GM23338 (cell line): ENCODE results near the gene WIPF3. TPM values are rescaled to one million over a fixed set of nuclear protein-coding genes. Genes with fewer than 3 reads are reported as not detected.

Experiments used
- ATAC-seq: fragments of 200-7000 bp; cut with Tn5 transposase; 3 replicates; pipeline ENCODE4 v1.9.1; 2020
- DNase-seq: peaks from one replicate; pipeline ENCODE4 v3.0.0-alpha.2; 2015; ENCODE audit warnings: low spot score
- H2AFZ ChIP-seq: fragments of 200-600 bp; sonication (generic); 2 replicates; pipeline ENCODE4 v1.8.0; 2016; ENCODE audit warnings: antibody characterized with exemption, mild to moderate bottlenecking, moderate library complexity
- H3F3A ChIP-seq: fragments of 200-600 bp; sonication (generic); replicated peaks from 2 replicates; pipeline ENCODE4 v1.8.0; 2017; ENCODE audit warnings: antibody characterized with exemption, mixed run types, low read depth
- H3K27ac ChIP-seq: fragments of 200-600 bp; sonication (generic); 2 replicates; pipeline ENCODE4 v1.6.1; 2016; ENCODE audit warnings: low read depth
- H3K27me3 ChIP-seq: fragments of 200-600 bp; sonication (generic); 2 replicates; pipeline ENCODE4 v1.8.0; 2016; ENCODE audit warnings: mild to moderate bottlenecking, mixed run types, moderate library complexity; ENCODE audit not compliant: insufficient read depth
- H3K36me3 ChIP-seq: fragments of 200-600 bp; sonication (generic); 2 replicates; pipeline ENCODE4 v1.8.0; 2016; ENCODE audit warnings: mild to moderate bottlenecking; ENCODE audit not compliant: insufficient read depth
- H3K4me1 ChIP-seq: fragments of 200-600 bp; sonication (generic); 2 replicates; pipeline ENCODE4 v1.8.0; 2016; ENCODE audit warnings: mild to moderate bottlenecking, moderate library complexity; ENCODE audit not compliant: insufficient read depth
- H3K4me2 ChIP-seq: fragments of 200-600 bp; sonication (generic); 2 replicates; pipeline ENCODE4 v1.7.1; 2017; ENCODE audit warnings: mixed run types
- H3K4me3 ChIP-seq: fragments of 200-600 bp; sonication (generic); 2 replicates; pipeline ENCODE4 v1.6.1; 2016; ENCODE audit warnings: mixed run types
- H3K79me2 ChIP-seq: fragments of 200-600 bp; sonication (generic); replicated peaks from 2 replicates; pipeline ENCODE4 v1.8.0; 2017; ENCODE audit warnings: mild to moderate bottlenecking; ENCODE audit not compliant: insufficient read depth
- H3K9me2 ChIP-seq: fragments of 200-600 bp; sonication (generic); 2 replicates; pipeline ENCODE4 v1.8.0; 2017; ENCODE audit not compliant: insufficient read depth
- H4K20me1 ChIP-seq: fragments of 200-600 bp; sonication (generic); replicated peaks from 2 replicates; pipeline ENCODE4 v1.8.0; 2017; ENCODE audit warnings: mild to moderate bottlenecking; ENCODE audit not compliant: insufficient read depth
- H3K27ac Mint-ChIP-seq: 2 replicates; pipeline ENCODE4 v1.8.0; 2020; ENCODE audit warnings: inconsistent platforms, mild to moderate bottlenecking, moderate library complexity, mixed read lengths
- H3K27me3 Mint-ChIP-seq: 3 replicates; pipeline ENCODE4 v1.8.0; 2022; ENCODE audit warnings: low read depth, mild to moderate bottlenecking, moderate library complexity, mixed read lengths, inconsistent platforms; ENCODE audit not compliant: insufficient read depth, poor library complexity
- H3K36me3 Mint-ChIP-seq: 3 replicates; pipeline ENCODE4 v1.8.0; 2021; ENCODE audit warnings: low read depth, mild to moderate bottlenecking, inconsistent platforms, moderate library complexity, mixed read lengths
- H3K4me1 Mint-ChIP-seq: 3 replicates; pipeline ENCODE4 v1.8.0; 2020; ENCODE audit warnings: mild to moderate bottlenecking, inconsistent platforms, mixed read lengths
- H3K4me3 Mint-ChIP-seq: 3 replicates; pipeline ENCODE4 v1.8.0; 2021; ENCODE audit warnings: moderate library complexity, mild to moderate bottlenecking, inconsistent platforms, mixed read lengths
- H3K9me3 Mint-ChIP-seq: 3 replicates; pipeline ENCODE4 v1.8.0; 2020; ENCODE audit warnings: moderate library complexity, mild to moderate bottlenecking, inconsistent platforms, mixed read lengths
- CREB1 ChIP-seq: fragments of 250-450 bp; sonication (Bioruptor Pico); IDR thresholded peaks from 2 replicates; pipeline ENCODE4 v1.5.0; 2020; ENCODE audit warnings: low read depth, mild to moderate bottlenecking, moderate library complexity
- CTCF ChIP-seq, 2 experiments: fragments of 200-600 bp in 1 of 2; sonication (generic) in 1 of 2; conservative IDR thresholded peaks; 2 replicates each; pipeline versions ENCODE4 v1.5.1 to v1.6.1; 2016 to 2017; ENCODE audit warnings: antibody characterized with exemption in 2 of 2, low read depth in 2 of 2, mild to moderate bottlenecking in 2 of 2, moderate library complexity in 1 of 2
- ETS1 ChIP-seq: IDR thresholded peaks from 2 replicates; pipeline ENCODE4 v1.6.1; 2016; ENCODE audit warnings: antibody characterized with exemption
- EZH2 ChIP-seq: fragments of 200-600 bp; sonication (generic); IDR thresholded peaks from one replicate; pipeline ENCODE4 v1.8.0; 2017; ENCODE audit warnings: antibody characterized with exemption, mild to moderate bottlenecking, low read depth; ENCODE audit not compliant: unreplicated experiment
- EZH2phosphoT487 ChIP-seq: fragments of 200-600 bp; sonication (generic); IDR thresholded peaks from one replicate; pipeline ENCODE4 v1.8.1; 2018; ENCODE audit warnings: antibody characterized with exemption; ENCODE audit not compliant: unreplicated experiment
- JUNB ChIP-seq: IDR thresholded peaks from one replicate; pipeline ENCODE4 v1.6.1; 2016; ENCODE audit warnings: antibody characterized with exemption; ENCODE audit not compliant: unreplicated experiment
- NANOG ChIP-seq: IDR thresholded peaks from 2 replicates; pipeline ENCODE4 v1.6.1; 2016; ENCODE audit warnings: antibody characterized with exemption, borderline replicate concordance
- POLR2AphosphoS5 ChIP-seq: IDR thresholded peaks from 2 replicates; pipeline ENCODE4 v1.6.1; 2016; ENCODE audit warnings: antibody characterized with exemption, low read depth
- REST ChIP-seq: IDR thresholded peaks from one replicate; pipeline ENCODE4 v1.6.1; 2018; ENCODE audit warnings: antibody characterized with exemption; ENCODE audit not compliant: unreplicated experiment
- STAT1 ChIP-seq: IDR thresholded peaks from one replicate; pipeline ENCODE4 v1.6.1; 2016; ENCODE audit warnings: antibody characterized with exemption; ENCODE audit not compliant: unreplicated experiment
- ZNF114 ChIP-seq: fragments of 250-450 bp; sonication (Bioruptor Pico); IDR thresholded peaks from 2 replicates; pipeline ENCODE4 v1.5.0; 2020; ENCODE audit warnings: mild to moderate bottlenecking, moderate library complexity
- ZNF331 ChIP-seq: fragments of 250-450 bp; sonication (Bioruptor Pico); IDR thresholded peaks from 2 replicates; pipeline ENCODE4 v1.5.0; 2020; ENCODE audit warnings: low read depth, mild to moderate bottlenecking, moderate library complexity
- polyA plus RNA-seq: library from polyadenylated mRNA; unstranded; fragments of >200 nt; fragmentation: Nextera tagmentation; extraction: Ambion mirVana; gene quantifications from 2 replicates; pipeline ENCODE4 v1.2.1, GENCODE V29; 2016
- total RNA-seq: library from RNA; depleted of rRNA; stranded (reverse); fragments of >200 nt; shearing (Covaris generic); gene quantifications from 2 replicates; pipeline ENCODE4 v1.2.3, GENCODE V29; 2014

Gene WIPF3
- total and polyA plus RNA-seq, 2 experiments from 2014 or later, result 5.7 to 11.4 TPM

DNA sequence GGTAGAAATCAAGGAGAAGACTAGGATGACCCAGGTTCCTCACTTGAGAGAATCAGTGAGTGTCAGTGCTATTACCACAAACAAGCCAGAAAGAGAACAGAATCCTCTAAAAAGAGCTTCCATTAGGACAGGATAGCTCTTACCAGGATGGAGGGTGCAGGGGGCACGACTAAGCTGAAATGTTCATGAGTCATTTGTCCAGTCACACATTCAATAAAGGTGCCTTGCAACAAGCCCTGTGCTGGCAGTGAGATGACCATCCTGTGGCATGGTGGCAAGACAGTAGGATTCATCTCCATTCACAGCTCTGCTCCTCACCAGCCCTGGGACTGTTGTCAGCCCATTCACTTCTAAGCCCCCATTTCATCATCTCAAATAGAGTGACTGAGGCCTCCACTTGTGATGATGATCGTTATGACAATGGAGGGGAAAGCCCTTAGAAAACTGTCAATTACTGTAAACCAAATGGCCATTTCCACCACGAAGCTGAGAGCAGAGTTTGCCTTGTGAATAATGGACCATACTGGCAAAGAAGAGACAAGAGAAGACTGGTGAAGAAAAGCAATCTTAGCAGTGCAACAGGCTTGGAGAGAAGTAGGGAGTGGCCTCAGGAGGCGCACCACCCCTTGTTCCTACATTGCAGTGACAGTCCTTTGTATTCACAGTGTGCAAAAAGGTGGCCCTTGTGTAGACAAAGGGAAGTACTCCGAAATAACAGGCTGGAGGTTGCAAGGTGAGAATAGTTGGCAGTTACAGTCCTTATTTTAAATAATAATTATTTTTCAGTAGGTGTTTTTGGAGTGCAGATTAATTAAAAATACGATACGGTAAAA is 9.0 kb upstream of the WIPF3 start (continued):
- no peak for TF ChIP-seq REST
- no peak for TF ChIP-seq EZH2
- TF ChIP-seq ZNF331, result no peak
- no peak for TF ChIP-seq CREB1 (CRISPR knock-in tag)
- TF ChIP-seq ZNF114 (CRISPR knock-in tag), result no peak
- TF ChIP-seq CTCF (conservative IDR thresholded peaks at IDR 0.05; ENCODE audit: low read depth in 2 of 2), result no peak; a peak in 1 of 4 replicates
- TF ChIP-seq JUNB, result no peak
- TF ChIP-seq ETS1, result no peak
- TF ChIP-seq POLR2AphosphoS5, result no peak
- TF ChIP-seq EZH2phosphoT487, result no peak
- TF ChIP-seq STAT1, result no peak

GRCh38 chr7:29798422-29798821 is 7.9 kb upstream of the WIPF3 start:
- Mint-ChIP-seq H3K4me1 (peaks cover 20% of the 10 kb centered on the region), H3K4me3 (no peak overlapping the region), H3K9me3 (no peaks in the 10 kb centered on the region), H3K27ac (no peak overlapping the region), H3K27me3 (peaks cover 8% of the 10 kb centered on the region), H3K36me3 (no peaks in the 10 kb centered on the region)
- peaks cover 4% of the 10 kb centered on the region; the same call in 1 of the 2 replicates for H3K9me2 ChIP-seq
- no peaks in the 10 kb centered on the region for H3K36me3 ChIP-seq
- no peaks in the 10 kb centered on the region for H3F3A ChIP-seq
- peak overlapping the region; percentile 80 for H2AFZ ChIP-seq
- no peaks in the 10 kb centered on the region for H4K20me1 ChIP-seq
- H3K4me3 ChIP-seq, result no peak overlapping the region
- DNase-seq, result no peak
- H3K27me3 ChIP-seq, result no peaks in the 10 kb centered on the region; the same call in 1 of the 2 replicates
- H3K4me1 ChIP-seq, result peaks cover 11% of the 10 kb centered on the region
- H3K4me2 ChIP-seq, result no peak overlapping the region
- ATAC-seq, result no peak
- no peaks in the 10 kb centered on the region for H3K79me2 ChIP-seq
- no peak overlapping the region for H3K27ac ChIP-seq
- TF ChIP-seq EZH2phosphoT487, result no peak
- no peak for TF ChIP-seq EZH2
- TF ChIP-seq NANOG, result no peak
- TF ChIP-seq JUNB, result no peak
